COR-L47 (cell line): ENCODE data around the gene GBP1.
"Not testable (repeated sequence)": the region's sequence is repeated elsewhere in the genome, so short reads cannot be mapped to it uniquely, and the experiment has no call there.

Experiments used
- DNase-seq: peaks from one replicate; lab custom pipeline; 2025; lab: John Stamatoyannopoulos, UW

GBP1 gene

GRCh38 chr1:89051955-89052312 is 13.1 kb downstream of the GBP1 start:
- no peak for DNase-seq

- no peak for DNase-seq
Measured at GRCh38 chr1:89051300-89051954, 13.6 kb downstream of the GBP1 start.

GRCh38 chr1:89050649-89051033 is 14.4 kb downstream of the GBP1 start:
- DNase-seq: no peak

- not testable (repeated sequence) for DNase-seq
Measured at GRCh38 chr1:89049901-89050648, 14.9 kb downstream of the GBP1 start.

GRCh38 chr1:89049187-89049586 is 15.8 kb downstream of the GBP1 start:
- DNase-seq: not testable (repeated sequence)

GRCh38 chr1:89047734-89048133 is 17.3 kb downstream of the GBP1 start:
- DNase-seq: no peak

- not testable (repeated sequence) for DNase-seq
Measured at GRCh38 chr1:89046318-89047183, 18.5 kb downstream of the GBP1 start.

- DNase-seq: no peak
Measured at GRCh38 chr1:89044970-89045721, 19.9 kb downstream of the GBP1 start.

- DNase-seq: no peak
Measured at GRCh38 chr1:89043940-89044339, 21.1 kb downstream of the GBP1 start.

- DNase-seq: no peak
Measured at GRCh38 chr1:89042491-89042890, 22.5 kb downstream of the GBP1 start.

- no peak for DNase-seq
Measured at GRCh38 chr1:89041721-89042120, 23.3 kb downstream of the GBP1 start.

GRCh38 chr1:89041119-89041641 is 23.8 kb downstream of the GBP1 start:
- DNase-seq: no peak

GRCh38 chr1:89040315-89040626 is 24.7 kb downstream of the GBP1 start:
- no peak for DNase-seq

GRCh38 chr1:89037186-89037585 is 27.8 kb downstream of the GBP1 start:
- no peak for DNase-seq

GRCh38 chr1:89035080-89035479 is 29.9 kb downstream of the GBP1 start:
- DNase-seq: no peak

- not testable (repeated sequence) for DNase-seq
Measured at GRCh38 chr1:89034004-89034403, 31.0 kb downstream of the GBP1 start.

- not testable (repeated sequence) for DNase-seq
Measured at GRCh38 chr1:89029051-89029450, 36.0 kb downstream of the GBP1 start.

GRCh38 chr1:89025928-89026327 is 39.1 kb downstream of the GBP1 start:
- DNase-seq: no peak

GRCh38 chr1:89023026-89023425 is 42.0 kb downstream of the GBP1 start:
- DNase-seq: no peak

GRCh38 chr1:89022167-89022959 is 42.6 kb downstream of the GBP1 start, which contains the start of gene GBP3:
GBP3 (minus strand) TSS chr1:89022866; CDS start chr1:89020721, 2,145 bp downstream.
- DNase-seq: peak; percentile 1

GRCh38 chr1:89018318-89018717 is 46.7 kb downstream of the GBP1 start:
- DNase-seq: not testable (repeated sequence)
